ENCODE data around the gene FBXL13. TPM values are rescaled to one million over a fixed set of nuclear protein-coding genes. Genes with fewer than 3 reads are reported as not detected.

FBXL13 gene
- total RNA-seq, 3 donors from 2014 or later (not counting 1 experiment from before 2014, with no cell fraction given) = 0.70 to 0.89 (median 0.85) TPM

DNA sequence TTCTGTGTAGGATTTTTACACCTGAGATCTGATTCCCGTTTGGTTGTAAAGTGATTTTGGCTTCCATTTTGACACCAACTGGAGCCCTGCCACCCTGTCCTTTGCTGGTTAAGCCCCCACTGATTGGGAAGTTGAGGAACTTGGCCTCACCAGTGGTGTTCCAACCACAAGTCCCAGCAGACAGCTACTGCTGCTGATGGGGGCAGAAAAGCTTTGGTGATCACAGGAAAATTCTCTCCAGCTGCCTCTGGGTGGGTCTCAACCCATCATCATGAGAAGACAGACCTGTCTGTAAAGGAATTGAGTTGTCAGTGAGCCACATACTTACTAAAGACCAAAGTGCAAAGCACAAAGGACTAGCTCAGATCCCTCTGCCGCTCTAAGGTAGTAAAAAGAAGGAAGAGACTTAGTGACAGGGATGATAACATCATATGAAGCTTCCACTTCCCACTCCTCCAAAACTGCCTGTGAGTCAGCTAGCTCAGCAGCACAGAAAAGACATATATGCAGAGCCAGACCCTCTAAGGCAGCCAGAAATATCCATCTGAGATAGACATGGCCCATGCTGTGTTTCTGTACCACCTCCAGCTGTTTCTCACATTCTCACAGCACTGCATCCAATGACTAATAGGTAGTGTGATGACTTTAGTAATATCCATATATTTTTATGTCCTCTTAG, 184.2 kb downstream of the FBXL13 start:
- intact Hi-C loops (cut with micrococcal nuclease) = no loop called here
- Mint-ChIP-seq H3K27me3 (ENCODE audit: low read depth in 2 of 2) (peaks cover 2 to 13% of the 10 kb centered on the region in 2 donors), H3K36me3 (no peaks in the 10 kb centered on the region), H3K9me3 (no peaks in the 10 kb centered on the region), H3K4me1 (peaks cover 6 to 9% of the 10 kb centered on the region in 2 donors), H3K4me3 (no peak overlapping the region), H3K27ac (no peak overlapping the region)
- DNase-seq = no peak
- TF ChIP-seq, protein P1, sequence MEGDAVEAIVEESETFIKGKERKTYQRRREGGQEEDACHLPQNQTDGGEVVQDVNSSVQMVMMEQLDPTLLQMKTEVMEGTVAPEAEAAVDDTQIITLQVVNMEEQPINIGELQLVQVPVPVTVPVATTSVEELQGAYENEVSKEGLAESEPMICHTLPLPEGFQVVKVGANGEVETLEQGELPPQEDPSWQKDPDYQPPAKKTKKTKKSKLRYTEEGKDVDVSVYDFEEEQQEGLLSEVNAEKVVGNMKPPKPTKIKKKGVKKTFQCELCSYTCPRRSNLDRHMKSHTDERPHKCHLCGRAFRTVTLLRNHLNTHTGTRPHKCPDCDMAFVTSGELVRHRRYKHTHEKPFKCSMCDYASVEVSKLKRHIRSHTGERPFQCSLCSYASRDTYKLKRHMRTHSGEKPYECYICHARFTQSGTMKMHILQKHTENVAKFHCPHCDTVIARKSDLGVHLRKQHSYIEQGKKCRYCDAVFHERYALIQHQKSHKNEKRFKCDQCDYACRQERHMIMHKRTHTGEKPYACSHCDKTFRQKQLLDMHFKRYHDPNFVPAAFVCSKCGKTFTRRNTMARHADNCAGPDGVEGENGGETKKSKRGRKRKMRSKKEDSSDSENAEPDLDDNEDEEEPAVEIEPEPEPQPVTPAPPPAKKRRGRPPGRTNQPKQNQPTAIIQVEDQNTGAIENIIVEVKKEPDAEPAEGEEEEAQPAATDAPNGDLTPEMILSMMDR (IDR thresholded peaks at IDR 0.05) = no peak
- WGBS (ENCODE audit: insufficient coverage) = 71% methylated on average over 1 of the region's 2 CpGs
- Histone ChIP-seq H3K27me3 (ENCODE audit: control insufficient read depth, insufficient read depth, low read length) (no peaks in the 10 kb centered on the region), H3K9me3 (ENCODE audit: control insufficient read depth, insufficient read depth, low read length) (no peaks in the 10 kb centered on the region), H3K27ac (ENCODE audit: low read length) (no peak overlapping the region), H3K4me3 (ENCODE audit: low read length) (no peak overlapping the region), H3K36me3 (ENCODE audit: control insufficient read depth, insufficient read depth, low read length) (no peaks in the 10 kb centered on the region), H3K4me1 (ENCODE audit: control insufficient read depth, insufficient read depth, low read length) (no peaks in the 10 kb centered on the region)
- ATAC-seq = no peak

- 100% methylated on average over 1 of the region's 2 CpGs for WGBS (ENCODE audit: insufficient coverage)
- Histone ChIP-seq H3K27ac (ENCODE audit: low read length) (no peak overlapping the region), H3K27me3 (ENCODE audit: control insufficient read depth, insufficient read depth, low read length) (no peaks in the 10 kb centered on the region), H3K9me3 (ENCODE audit: control insufficient read depth, insufficient read depth, low read length) (no peaks in the 10 kb centered on the region), H3K36me3 (ENCODE audit: control insufficient read depth, insufficient read depth, low read length) (no peaks in the 10 kb centered on the region), H3K4me3 (ENCODE audit: low read length) (no peak overlapping the region), H3K4me1 (ENCODE audit: control insufficient read depth, insufficient read depth, low read length) (no peaks in the 10 kb centered on the region)
- intact Hi-C loops (cut with micrococcal nuclease) = no loop called here
- Mint-ChIP-seq H3K4me3 (no peak overlapping the region), H3K27me3 (ENCODE audit: low read depth in 2 of 2) (peaks cover 0 to 13% of the 10 kb centered on the region in 2 donors), H3K4me1 (peaks cover 6 to 9% of the 10 kb centered on the region in 2 donors), H3K27ac (no peak overlapping the region), H3K9me3 (no peaks in the 10 kb centered on the region), H3K36me3 (no peaks in the 10 kb centered on the region)
- DNase-seq = no peak
- TF ChIP-seq, protein P1 (IDR thresholded peaks at IDR 0.05) = no peak
- no peak for ATAC-seq
These were observed 184.7 kb downstream of the FBXL13 start for GRCh38 chr7:102889851-102890250.

- Mint-ChIP-seq H3K36me3 (no peaks in the 10 kb centered on the region), H3K9me3 (no peaks in the 10 kb centered on the region), H3K4me1 (peaks cover 6 to 9% of the 10 kb centered on the region in 2 donors), H3K4me3 (no peak overlapping the region), H3K27me3 (ENCODE audit: low read depth in 2 of 2) (peaks cover 0 to 13% of the 10 kb centered on the region in 2 donors), H3K27ac (no peak overlapping the region)
- no peak overlapping the region for H3K27ac ChIP-seq (ENCODE audit: low read length)
- WGBS (ENCODE audit: insufficient coverage) = 94% methylated on average over 2 of the region's 3 CpGs
- no peak for ATAC-seq
- TF ChIP-seq, protein P1 (IDR thresholded peaks at IDR 0.05) = no peak
- intact Hi-C loops (cut with micrococcal nuclease) = no loop called here
- no peaks in the 10 kb centered on the region for H3K27me3 ChIP-seq (ENCODE audit: control insufficient read depth, insufficient read depth, low read length)
- no peak for DNase-seq
- H3K9me3 ChIP-seq (ENCODE audit: control insufficient read depth, insufficient read depth, low read length) = no peaks in the 10 kb centered on the region
- no peak overlapping the region for H3K4me3 ChIP-seq (ENCODE audit: low read length)
- no peaks in the 10 kb centered on the region for H3K36me3 ChIP-seq (ENCODE audit: control insufficient read depth, insufficient read depth, low read length)
- H3K4me1 ChIP-seq (ENCODE audit: control insufficient read depth, insufficient read depth, low read length) = no peaks in the 10 kb centered on the region
These were observed 185.9 kb downstream of the FBXL13 start for GRCh38 chr7:102888561-102889233.
